ENCODE results near the gene RBM6. TPM values are rescaled to one million over a fixed set of nuclear protein-coding genes. Genes with fewer than 3 reads are reported as not detected.
A peak's percentile ranks its signal among the peaks of the same experiment; 100 is the strongest.
"Not testable (repeated sequence)": the region's sequence is repeated elsewhere in the genome, so short reads cannot be mapped to it uniquely, and the experiment has no call there.

The RBM6 gene
- total RNA-seq, 1 experiment from 2014 or later: 69.6 TPM

- no peak for TF ChIP-seq CTCF (IDR thresholded peaks at IDR 0.05; ENCODE audit: unreplicated experiment)
- H3K4me1 Mint-ChIP-seq (ENCODE audit: low read depth, unreplicated experiment): peaks cover 8% of the 10 kb centered on the region
- H3K27ac Mint-ChIP-seq (ENCODE audit: unreplicated experiment): no peak overlapping the region
- H3K27me3 Mint-ChIP-seq (ENCODE audit: unreplicated experiment): no peaks in the 10 kb centered on the region
- intact Hi-C loops (cut with micrococcal nuclease; ENCODE audit: unreplicated experiment): no loop called here
- H3K36me3 Mint-ChIP-seq (ENCODE audit: insufficient read depth, unreplicated experiment): no peaks in the 10 kb centered on the region
- H3K9me3 Mint-ChIP-seq (ENCODE audit: low read depth, unreplicated experiment): no peaks in the 10 kb centered on the region
- BruUV-seq (replicated peaks): no TSS peak
- H3K4me3 Mint-ChIP-seq (ENCODE audit: low read depth, unreplicated experiment): no peak overlapping the region
- CTCF ChIA-PET: no interaction called here
- no peak for DNase-seq
These were observed 27.1 kb upstream of the RBM6 start for GRCh38 chr3:49912881-49913281.

GRCh38 chr3:49914906-49915305 is 25.0 kb upstream of the RBM6 start:
- H3K27me3 Mint-ChIP-seq (ENCODE audit: unreplicated experiment): no peaks in the 10 kb centered on the region
- CTCF ChIA-PET: interaction anchor here (0.6 to 2.1 kb wide), 4 partner anchors 9 to 64 kb away, joined by 3 to 11 read pairs (median 5); partner anchors contain the start of gene MON1A
- no peak for DNase-seq
- TF ChIP-seq CTCF (IDR thresholded peaks at IDR 0.05; ENCODE audit: unreplicated experiment): no peak
- H3K9me3 Mint-ChIP-seq (ENCODE audit: low read depth, unreplicated experiment): no peaks in the 10 kb centered on the region
- peaks cover 8% of the 10 kb centered on the region for H3K4me1 Mint-ChIP-seq (ENCODE audit: low read depth, unreplicated experiment)
- intact Hi-C loops (cut with micrococcal nuclease; ENCODE audit: unreplicated experiment): no loop called here
- BruUV-seq (replicated peaks): no TSS peak
- no peak overlapping the region for H3K4me3 Mint-ChIP-seq (ENCODE audit: low read depth, unreplicated experiment)
- H3K27ac Mint-ChIP-seq (ENCODE audit: unreplicated experiment): no peak overlapping the region
- H3K36me3 Mint-ChIP-seq (ENCODE audit: insufficient read depth, unreplicated experiment): no peaks in the 10 kb centered on the region

- Mint-ChIP-seq H3K9me3 (ENCODE audit: low read depth, unreplicated experiment) (no peaks in the 10 kb centered on the region), H3K27me3 (ENCODE audit: unreplicated experiment) (no peaks in the 10 kb centered on the region), H3K4me3 (ENCODE audit: low read depth, unreplicated experiment) (no peak overlapping the region), H3K4me1 (ENCODE audit: low read depth, unreplicated experiment) (peaks cover 8% of the 10 kb centered on the region), H3K27ac (ENCODE audit: unreplicated experiment) (no peak overlapping the region), H3K36me3 (ENCODE audit: insufficient read depth, unreplicated experiment) (peaks cover 6% of the 10 kb centered on the region)
- CTCF ChIA-PET: no interaction called here
- BruUV-seq (replicated peaks): no TSS peak
- TF ChIP-seq CTCF (IDR thresholded peaks at IDR 0.05; ENCODE audit: unreplicated experiment): no peak
- intact Hi-C loops (cut with micrococcal nuclease; ENCODE audit: unreplicated experiment): no loop called here
- no peak for DNase-seq
These were observed 23.3 kb upstream of the RBM6 start for GRCh38 chr3:49916686-49917085.

- BruUV-seq (replicated peaks); DNase-seq; H3K27ac Mint-ChIP-seq (ENCODE audit: unreplicated experiment); H3K4me1 Mint-ChIP-seq (ENCODE audit: low read depth, unreplicated experiment); H3K27me3 Mint-ChIP-seq (ENCODE audit: unreplicated experiment); H3K36me3 Mint-ChIP-seq (ENCODE audit: insufficient read depth, unreplicated experiment); H3K4me3 Mint-ChIP-seq (ENCODE audit: low read depth, unreplicated experiment); CTCF ChIA-PET; H3K9me3 Mint-ChIP-seq (ENCODE audit: low read depth, unreplicated experiment); intact Hi-C loops (cut with micrococcal nuclease; ENCODE audit: unreplicated experiment): not testable (repeated sequence)
These were observed 22.0 kb upstream of the RBM6 start for GRCh38 chr3:49917806-49918590.

GRCh38 chr3:49924683-49925082 is 15.3 kb upstream of the RBM6 start:
- no TSS peak for BruUV-seq (replicated peaks)
- Mint-ChIP-seq H3K4me3 (ENCODE audit: low read depth, unreplicated experiment) (no peak overlapping the region), H3K27me3 (ENCODE audit: unreplicated experiment) (no peaks in the 10 kb centered on the region), H3K27ac (ENCODE audit: unreplicated experiment) (no peak overlapping the region), H3K4me1 (ENCODE audit: low read depth, unreplicated experiment) (peaks cover 21% of the 10 kb centered on the region), H3K9me3 (ENCODE audit: low read depth, unreplicated experiment) (no peaks in the 10 kb centered on the region), H3K36me3 (ENCODE audit: insufficient read depth, unreplicated experiment) (peaks cover 14% of the 10 kb centered on the region)
- intact Hi-C loops (cut with micrococcal nuclease; ENCODE audit: unreplicated experiment): no loop called here
- CTCF ChIA-PET: interaction anchor here (0.5 kb wide), 1 partner anchor 121 kb away, joined by 9 read pairs; the partner anchor contains the start of gene INKA1
- TF ChIP-seq CTCF (IDR thresholded peaks at IDR 0.05; ENCODE audit: unreplicated experiment): no peak
- DNase-seq: peak; percentile 15
